Epithelial cell of prostate (primary cell): ENCODE measurements around the gene ANO3.

Source experiments
- DNase-seq: peaks from one replicate; pipeline ENCODE4 v3.0.0-alpha.2; 2011; ENCODE audit warnings: low read depth, low spot score
- H3K27ac ChIP-seq: fragments of 450-650 bp; 2 replicates; pipeline ENCODE4 v1.5.1; 2017; ENCODE audit warnings: mild to moderate bottlenecking

ANO3 gene

GRCh38 chr11:26478710-26479109 is 146.8 kb downstream of the ANO3 start:
- no peak for DNase-seq
- H3K27ac ChIP-seq, result no peak overlapping the region

- no peak overlapping the region for H3K27ac ChIP-seq
- no peak for DNase-seq
Measured at GRCh38 chr11:26480041-26480440, 148.1 kb downstream of the ANO3 start.

GRCh38 chr11:26483108-26483507 is 151.2 kb downstream of the ANO3 start:
- DNase-seq, result no peak
- no peak overlapping the region for H3K27ac ChIP-seq

- H3K27ac ChIP-seq, result no peak overlapping the region
- DNase-seq, result no peak
Measured at GRCh38 chr11:26490546-26490945, 158.6 kb downstream of the ANO3 start.

- no peak for DNase-seq
- H3K27ac ChIP-seq, result no peak overlapping the region
Measured at GRCh38 chr11:26493616-26494015, 161.7 kb downstream of the ANO3 start.

GRCh38 chr11:26507229-26507628 is 175.3 kb downstream of the ANO3 start:
- no peak for DNase-seq
- H3K27ac ChIP-seq, result no peak overlapping the region

- no peak overlapping the region for H3K27ac ChIP-seq
- DNase-seq, result no peak
Measured at GRCh38 chr11:26510164-26510563, 178.2 kb downstream of the ANO3 start.

- no peak for DNase-seq
- no peak overlapping the region for H3K27ac ChIP-seq
Measured at GRCh38 chr11:26510756-26511155, 178.8 kb downstream of the ANO3 start.

- no peak overlapping the region for H3K27ac ChIP-seq
Measured at GRCh38 chr11:26512196-26512595, 180.3 kb downstream of the ANO3 start.

GRCh38 chr11:26519469-26519868 is 187.5 kb downstream of the ANO3 start:
- H3K27ac ChIP-seq, result no peak overlapping the region

More at GRCh38 chr11:26512196-26512595, 180.3 kb downstream of the ANO3 start:
- no peak for DNase-seq

GRCh38 chr11:26522912-26523610 is 191.1 kb downstream of the ANO3 start:
- DNase-seq, result peak; percentile 3
- no peak overlapping the region for H3K27ac ChIP-seq

More at GRCh38 chr11:26519469-26519868, 187.5 kb downstream of the ANO3 start:
- no peak for DNase-seq

GRCh38 chr11:26527685-26528084 is 195.8 kb downstream of the ANO3 start:
- DNase-seq, result no peak
- no peak overlapping the region for H3K27ac ChIP-seq

- no peak overlapping the region for H3K27ac ChIP-seq
- no peak for DNase-seq
Measured at GRCh38 chr11:26537341-26537740, 205.4 kb downstream of the ANO3 start.

- no peak for DNase-seq
- no peak overlapping the region for H3K27ac ChIP-seq
Measured at GRCh38 chr11:26539517-26539916, 207.6 kb downstream of the ANO3 start.

- no peak for DNase-seq
- H3K27ac ChIP-seq, result no peak overlapping the region
Measured at GRCh38 chr11:26541870-26542269, 209.9 kb downstream of the ANO3 start.

GRCh38 chr11:26549176-26549575 is 217.2 kb downstream of the ANO3 start:
- no peak for DNase-seq
- no peak overlapping the region for H3K27ac ChIP-seq

- no peak for DNase-seq
- H3K27ac ChIP-seq, result no peak overlapping the region
Measured at GRCh38 chr11:26550022-26550421, 218.1 kb downstream of the ANO3 start.

GRCh38 chr11:26551186-26551801 is 219.4 kb downstream of the ANO3 start:
- no peak overlapping the region for H3K27ac ChIP-seq
- DNase-seq, result no peak

- no peak for DNase-seq
- H3K27ac ChIP-seq, result no peak overlapping the region
Measured at GRCh38 chr11:26553182-26553581, 221.3 kb downstream of the ANO3 start.

GRCh38 chr11:26554455-26554854 is 222.5 kb downstream of the ANO3 start:
- no peak overlapping the region for H3K27ac ChIP-seq
- no peak for DNase-seq

- peak overlapping the region; percentile 32 for H3K27ac ChIP-seq
- DNase-seq, result no peak
Measured at GRCh38 chr11:26556582-26556981, 224.7 kb downstream of the ANO3 start.

- H3K27ac ChIP-seq, result no peak overlapping the region
- no peak for DNase-seq
Measured at GRCh38 chr11:26557666-26558065, 225.7 kb downstream of the ANO3 start.
